GM12865 (cell line): ENCODE results near the gene PDE4DIP.
"Not testable (repeated sequence)": the region's sequence is repeated elsewhere in the genome, so short reads cannot be mapped to it uniquely, and the experiment has no call there.

Experiments used
- DNase-seq: peaks from one replicate; pipeline ENCODE4 v3.0.0; 2010; ENCODE audit warnings: low read depth
- H3K4me3 ChIP-seq: 2 replicates; pipeline ENCODE4 v1.5.1; 2011; ENCODE audit warnings: mild to moderate bottlenecking, low read depth, low read length, control low read depth

PDE4DIP gene

GRCh38 chr1:148911303-148911928 is 67.2 kb downstream of the PDE4DIP start:
- H3K4me3 ChIP-seq, DNase-seq: not testable (repeated sequence)

GRCh38 chr1:148916222-148916621 is 72.0 kb downstream of the PDE4DIP start:
- not testable (repeated sequence) for H3K4me3 ChIP-seq, DNase-seq

- DNase-seq, H3K4me3 ChIP-seq: not testable (repeated sequence)
Observed at GRCh38 chr1:148916695-148917348, 72.6 kb downstream of the PDE4DIP start.

DNA sequence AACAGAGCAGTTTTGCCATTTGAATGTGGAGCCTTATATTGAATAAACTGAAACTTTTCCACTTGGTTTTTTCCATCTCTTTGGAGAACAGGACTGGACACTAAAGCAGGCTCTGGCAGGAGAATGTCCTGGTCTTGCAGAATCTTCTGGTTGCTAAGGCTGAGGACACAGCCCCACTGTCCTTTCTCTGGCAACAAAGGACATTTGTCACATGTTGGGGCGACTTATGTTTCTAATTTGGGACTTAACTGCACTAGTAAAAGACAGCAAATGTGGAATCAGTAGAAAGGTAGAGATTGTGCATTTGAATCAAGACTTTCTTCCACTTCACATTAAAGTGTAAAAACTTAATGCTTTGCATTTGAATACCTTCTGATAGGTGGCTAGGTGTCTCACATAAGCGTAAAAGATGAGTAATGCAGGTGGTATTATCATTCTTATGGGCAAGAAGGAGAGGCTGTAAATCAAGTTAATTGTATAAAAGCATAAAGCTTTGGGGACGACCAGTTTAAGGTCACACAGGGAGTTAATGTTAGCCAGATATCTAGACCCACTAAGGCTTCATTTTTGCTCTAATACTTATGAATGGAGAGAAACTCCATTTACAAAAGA is 74.7 kb downstream of the PDE4DIP start:
- DNase-seq, H3K4me3 ChIP-seq: not testable (repeated sequence)

DNA sequence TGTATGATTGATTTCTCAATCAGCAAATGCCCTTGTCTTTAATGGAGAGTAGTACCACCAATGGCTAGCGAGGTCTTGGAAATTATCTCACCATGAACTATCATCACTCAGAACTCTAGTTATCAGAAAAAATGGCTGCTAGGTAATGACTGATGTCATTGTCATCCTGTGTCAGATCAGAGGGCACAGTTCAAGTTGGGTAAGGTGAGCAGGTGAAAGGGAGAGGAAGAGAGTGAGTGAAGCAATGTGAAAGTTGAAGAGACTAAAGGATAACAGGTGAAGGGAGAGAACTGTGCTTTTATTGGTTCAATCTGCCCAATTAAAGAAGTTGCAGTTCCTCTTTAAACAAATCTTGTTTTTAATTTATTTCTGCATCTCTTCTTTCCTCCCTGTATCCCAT is 76.8 kb downstream of the PDE4DIP start:
- DNase-seq, H3K4me3 ChIP-seq: not testable (repeated sequence)

DNA sequence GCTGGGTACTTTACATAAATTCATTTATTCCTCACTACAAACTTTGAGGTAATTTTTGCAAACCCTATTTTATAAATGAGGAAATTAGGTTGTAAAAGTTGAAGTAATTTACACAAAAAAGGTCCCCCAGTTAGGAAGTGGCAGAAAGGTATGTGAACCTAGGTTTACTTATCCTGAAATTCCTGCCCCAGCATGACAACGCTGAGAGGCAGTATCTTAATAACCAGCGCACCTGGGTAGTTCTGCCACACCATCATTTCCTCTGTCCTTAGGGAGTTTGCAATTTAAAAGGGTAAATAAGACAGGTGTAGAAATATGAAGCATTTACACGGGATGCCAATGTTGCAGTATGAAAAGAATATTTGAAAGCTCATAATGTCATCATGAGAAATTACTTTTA is 79.6 kb downstream of the PDE4DIP start:
- not testable (repeated sequence) for DNase-seq, H3K4me3 ChIP-seq

GRCh38 chr1:148927645-148928044 is 83.4 kb downstream of the PDE4DIP start:
- not testable (repeated sequence) for DNase-seq

DNA sequence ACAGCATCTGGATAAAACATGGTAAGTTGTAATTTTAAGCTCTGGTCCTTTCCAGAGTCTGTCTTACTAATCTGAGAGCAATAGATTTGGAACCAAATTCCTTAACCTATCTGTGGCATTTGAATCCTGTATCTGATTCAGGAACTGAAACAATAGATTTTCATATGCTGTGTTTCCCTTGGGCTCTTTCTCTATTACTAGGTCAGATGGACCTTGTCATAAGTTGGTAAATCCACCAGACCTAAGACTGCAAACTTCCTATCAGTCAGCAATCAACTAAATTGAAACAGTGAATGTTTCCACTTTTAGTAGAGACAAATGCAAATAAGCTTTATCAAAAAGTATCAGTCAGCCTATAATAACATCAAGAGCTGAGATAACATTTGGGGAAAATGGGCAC is 85.0 kb downstream of the PDE4DIP start:
- peak; percentile 2 for DNase-seq
- not testable (repeated sequence) for H3K4me3 ChIP-seq

More at GRCh38 chr1:148927645-148928044, 83.4 kb downstream of the PDE4DIP start:
- H3K4me3 ChIP-seq: not testable (repeated sequence)

DNA sequence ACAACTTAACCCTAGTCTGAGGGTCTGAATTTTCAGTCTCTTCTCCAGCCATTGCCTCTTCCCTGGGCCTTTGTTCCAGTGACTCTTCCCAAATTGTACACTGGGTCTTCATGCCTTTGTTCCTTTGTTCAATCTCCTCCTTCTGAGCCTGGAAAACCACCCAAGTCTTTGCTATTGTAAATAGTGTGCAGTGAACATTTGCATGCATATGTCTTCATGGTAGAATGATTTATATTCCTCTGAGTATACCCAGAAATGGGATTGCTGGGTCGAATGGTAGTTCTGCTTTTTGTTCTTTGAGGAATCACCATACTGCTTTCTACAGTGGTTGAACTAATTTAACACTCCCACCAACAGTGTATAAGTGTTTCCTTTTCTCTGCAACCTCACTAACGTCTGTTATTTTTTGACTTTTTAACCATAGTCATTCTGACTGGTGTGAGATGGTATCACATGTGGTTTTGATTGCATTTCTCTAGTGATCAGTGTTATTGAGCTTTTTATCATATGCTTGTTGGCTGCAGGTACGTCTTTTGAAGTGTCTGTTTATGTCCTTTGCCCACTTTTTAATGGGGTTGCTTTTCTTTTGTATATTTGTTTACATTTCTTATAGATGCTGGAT is 91.3 kb downstream of the PDE4DIP start:
- H3K4me3 ChIP-seq, DNase-seq: not testable (repeated sequence)

- DNase-seq, H3K4me3 ChIP-seq: not testable (repeated sequence)
Observed at GRCh38 chr1:148942906-148943305, 98.7 kb downstream of the PDE4DIP start.

GRCh38 chr1:148945130-148945529 is 100.9 kb downstream of the PDE4DIP start:
- DNase-seq: not testable (repeated sequence)

GRCh38 chr1:148948768-148949167 is 104.5 kb downstream of the PDE4DIP start:
- H3K4me3 ChIP-seq: not testable (repeated sequence)
- DNase-seq: peak; percentile 2

More at GRCh38 chr1:148945130-148945529, 100.9 kb downstream of the PDE4DIP start:
- not testable (repeated sequence) for H3K4me3 ChIP-seq

DNA sequence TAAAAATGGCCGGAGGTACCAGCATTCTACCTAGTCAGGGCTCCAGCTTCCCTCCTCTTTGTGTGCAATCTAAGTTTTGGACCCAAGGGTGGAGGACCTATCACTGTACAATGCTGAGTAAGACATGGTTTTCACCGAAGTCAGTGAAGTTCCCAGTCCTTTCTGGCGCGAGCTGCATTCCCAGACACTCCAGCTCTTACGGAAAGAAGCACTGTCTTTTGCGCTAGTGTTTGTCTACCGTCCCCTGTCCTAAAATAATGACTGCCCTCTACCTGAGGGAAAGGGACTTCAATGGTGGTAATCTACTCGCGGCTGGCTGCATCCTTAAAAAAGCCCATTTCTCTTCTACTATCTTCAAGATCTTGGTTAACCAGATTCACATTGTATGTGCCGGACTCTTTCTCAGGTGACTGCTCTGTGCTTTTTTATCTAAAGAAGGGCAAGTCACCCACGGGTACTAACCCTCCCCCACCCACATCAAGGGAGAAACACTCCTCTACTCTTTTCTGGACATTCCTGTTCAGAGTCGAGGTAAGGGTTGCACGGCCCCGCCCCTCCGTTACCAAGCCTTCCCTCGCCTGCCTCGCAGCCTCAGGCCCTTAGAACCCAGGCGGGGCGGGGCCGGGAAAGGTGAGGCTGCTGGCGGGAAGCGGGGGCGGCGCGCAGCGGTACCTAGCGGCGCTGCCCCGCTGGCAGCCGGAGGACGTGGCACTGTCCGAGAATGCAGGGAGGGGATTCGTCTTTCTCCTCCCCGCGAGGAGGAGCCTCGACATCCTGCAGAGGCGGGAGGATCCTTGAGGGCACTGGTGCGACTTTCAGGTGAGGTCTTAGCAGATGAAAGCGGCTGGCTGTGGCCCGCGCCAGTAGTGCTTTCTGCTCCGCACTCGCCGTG is 107.4 kb downstream of the PDE4DIP start:
- DNase-seq: peak; percentile 86
- peak overlapping the region; percentile 62 for H3K4me3 ChIP-seq

GRCh38 chr1:148952253-148952937 is 108.2 kb downstream of the PDE4DIP start:
- DNase-seq: not testable (repeated sequence)

GRCh38 chr1:148952938-148953616 is 108.8 kb downstream of the PDE4DIP start:
- peak; percentile 22 for DNase-seq
- peak overlapping the region; percentile 67 for H3K4me3 ChIP-seq

More at GRCh38 chr1:148952253-148952937, 108.2 kb downstream of the PDE4DIP start:
- peak overlapping the region; percentile 67 for H3K4me3 ChIP-seq

DNA sequence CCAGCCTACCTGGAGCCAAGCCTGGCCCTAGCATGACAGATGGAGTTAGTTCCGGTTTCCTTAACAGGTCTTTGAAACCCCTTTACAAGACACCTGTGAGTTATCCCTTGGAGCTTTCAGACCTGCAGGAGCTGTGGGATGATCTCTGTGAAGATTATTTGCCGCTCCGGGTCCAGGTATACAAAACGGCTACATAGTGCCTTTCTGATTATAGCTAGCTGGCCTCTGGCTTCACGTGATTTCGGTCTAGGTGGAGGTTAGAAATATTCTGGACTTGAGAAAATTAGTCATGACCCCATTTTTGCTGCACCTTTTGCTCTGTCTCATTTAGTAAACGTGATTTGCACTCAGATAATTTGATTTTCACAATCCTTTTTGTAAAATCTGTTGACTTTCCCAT is 109.5 kb downstream of the PDE4DIP start:
- DNase-seq, H3K4me3 ChIP-seq: not testable (repeated sequence)

DNA sequence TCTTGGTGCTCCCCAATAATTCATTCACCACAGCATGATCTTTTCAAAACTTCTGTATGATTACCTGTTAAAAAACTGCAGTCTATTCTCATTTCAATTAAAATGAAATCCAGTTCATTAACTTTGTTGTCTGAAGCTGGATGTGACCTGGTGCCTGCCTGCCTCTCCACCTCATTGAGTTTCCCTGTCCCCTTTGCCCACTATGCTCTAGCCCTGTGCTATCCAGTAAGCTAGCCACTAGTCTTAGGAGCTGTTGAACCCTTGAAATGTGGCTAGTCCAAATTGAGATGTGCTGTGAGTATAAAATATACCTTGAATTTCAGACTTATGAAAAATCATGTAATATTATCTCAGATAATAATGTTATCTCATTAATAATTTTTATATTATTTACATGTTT is 114.1 kb downstream of the PDE4DIP start:
- H3K4me3 ChIP-seq, DNase-seq: not testable (repeated sequence)
